ENCODE data around the gene MTHFD1.

MTHFD1 gene

GRCh38 chr14:64440494-64440893 lies 52.3 kb downstream of the MTHFD1 start:
- no peak overlapping the region for H3K27ac ChIP-seq

GRCh38 chr14:64442300-64442988 lies 54.3 kb downstream of the MTHFD1 start:
- no peak for TF ChIP-seq ZFX (IDR thresholded peaks at IDR 0.05)
- TF ChIP-seq CTCF (conservative IDR thresholded peaks at IDR 0.05), result no peak
- H3K27ac ChIP-seq, result no peak overlapping the region

More at GRCh38 chr14:64440494-64440893, 52.3 kb downstream of the MTHFD1 start:
- TF ChIP-seq ZFX (IDR thresholded peaks at IDR 0.05), result no peak

DNA sequence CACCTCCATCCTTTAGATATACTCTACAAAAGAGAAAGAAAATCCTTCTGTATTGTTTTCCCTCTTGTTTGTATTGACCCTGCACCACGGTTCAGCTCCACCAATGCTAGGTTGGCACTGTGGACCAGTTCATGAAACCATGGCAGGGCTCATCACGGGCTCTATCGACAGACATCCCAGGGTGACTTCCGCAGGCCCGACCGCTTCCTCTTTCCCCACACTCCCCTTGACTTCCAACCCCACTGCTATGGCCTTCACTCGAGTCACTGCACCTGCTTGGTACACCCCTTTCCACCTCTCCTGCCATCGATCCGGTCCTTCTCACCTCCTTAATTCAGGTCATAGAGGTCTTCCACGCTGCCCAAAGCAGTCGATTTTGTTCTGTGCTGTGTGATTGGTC lies 56.0 kb downstream of the MTHFD1 start:
- no peak overlapping the region for H3K27ac ChIP-seq
- TF ChIP-seq ZFX (IDR thresholded peaks at IDR 0.05) (no peak), CTCF (conservative IDR thresholded peaks at IDR 0.05) (no peak)

- H3K27ac ChIP-seq, result no peak overlapping the region
- TF ChIP-seq CTCF (conservative IDR thresholded peaks at IDR 0.05), result no peak
- TF ChIP-seq ZFX (IDR thresholded peaks at IDR 0.05), result no peak
These were observed 57.1 kb downstream of the MTHFD1 start for GRCh38 chr14:64444984-64445845.

DNA sequence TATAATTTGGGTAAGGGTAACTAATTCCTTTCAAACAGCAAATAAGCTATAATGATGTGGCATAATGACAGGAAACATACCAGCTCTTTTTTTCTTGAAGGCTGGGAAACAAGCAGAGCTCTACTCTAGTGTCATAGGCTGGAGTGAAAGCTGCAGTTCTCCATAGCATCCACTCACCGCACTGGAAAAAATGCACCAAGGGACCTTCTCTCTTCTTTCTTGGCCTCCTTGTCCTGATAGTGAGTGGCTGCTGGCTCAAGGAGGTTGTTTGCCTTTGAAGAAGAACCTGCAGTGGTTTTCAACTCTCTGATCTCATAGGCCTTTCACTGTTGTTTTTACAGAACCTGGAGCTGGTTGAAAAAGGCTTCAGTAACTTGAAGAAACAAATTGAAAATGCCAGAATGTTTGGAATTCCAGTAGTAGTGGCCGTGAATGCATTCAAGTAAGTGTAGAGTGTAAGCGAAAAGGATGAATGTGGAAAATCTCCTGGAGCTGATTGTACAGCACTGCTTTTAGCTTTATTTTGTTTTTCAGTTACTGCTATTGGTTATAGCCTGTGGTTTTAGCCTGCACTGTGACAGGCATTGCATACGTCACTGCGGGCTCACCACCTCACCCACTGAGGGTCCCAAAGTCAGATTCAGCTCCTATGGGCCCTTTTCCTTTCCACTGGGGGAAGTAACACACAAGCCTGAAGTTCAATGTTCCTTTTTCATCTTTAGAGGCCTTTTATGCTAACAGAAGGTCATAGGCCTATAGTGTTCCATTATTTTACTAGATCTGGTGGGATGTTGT lies 59.9 kb downstream of the MTHFD1 start:
- H3K27ac ChIP-seq, result no peak overlapping the region
- no peak for TF ChIP-seq ZFX (IDR thresholded peaks at IDR 0.05)
- no peak for TF ChIP-seq CTCF (conservative IDR thresholded peaks at IDR 0.05)

GRCh38 chr14:64450255-64450654 lies 62.1 kb downstream of the MTHFD1 start:
- no peak for TF ChIP-seq CTCF (conservative IDR thresholded peaks at IDR 0.05)
- no peak for TF ChIP-seq ZFX (IDR thresholded peaks at IDR 0.05)
- H3K27ac ChIP-seq, result no peak overlapping the region

- TF ChIP-seq ZFX (IDR thresholded peaks at IDR 0.05) (no peak), CTCF (conservative IDR thresholded peaks at IDR 0.05) (no peak)
- H3K27ac ChIP-seq, result no peak overlapping the region
These were observed 66.5 kb downstream of the MTHFD1 start for GRCh38 chr14:64454671-64455070.
